ENCODE measurements around the gene CASR.
"Not testable (repeated sequence)": the region's sequence is repeated elsewhere in the genome, so short reads cannot be mapped to it uniquely, and the experiment has no call there.

CASR gene

GRCh38 chr3:122183521-122183892, at the start of gene CASR:
Gene CASR, plus strand, starts transcription at chr3:122183668. Its CDS starts 70,522 bp downstream, at chr3:122254190.
- DNase-seq = no peak

DNA sequence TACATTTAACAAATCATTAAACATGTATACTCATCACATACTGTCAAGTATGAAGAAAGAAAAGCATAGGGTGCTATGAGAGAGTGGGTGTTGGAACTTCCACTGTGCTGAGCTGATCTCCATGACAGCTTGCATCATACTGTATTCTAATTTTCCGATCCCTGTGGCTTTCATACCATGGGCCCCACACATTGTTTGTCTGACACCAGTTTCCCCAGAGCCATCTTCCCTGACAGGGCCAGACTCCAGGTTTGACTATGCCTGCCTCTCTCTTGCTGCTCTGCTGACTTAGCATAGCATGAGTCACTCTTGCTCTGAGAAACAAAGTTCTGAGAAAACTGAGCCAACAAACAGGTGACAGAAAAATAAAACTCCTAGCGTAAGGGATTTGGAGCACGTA, 37.0 kb upstream of the CASR start:
- no peak for DNase-seq

GRCh38 chr3:122148941-122149627, 34.4 kb upstream of the CASR start:
- DNase-seq = no peak

- no peak for DNase-seq
Observed at GRCh38 chr3:122151480-122151879, 32.0 kb upstream of the CASR start.

DNA sequence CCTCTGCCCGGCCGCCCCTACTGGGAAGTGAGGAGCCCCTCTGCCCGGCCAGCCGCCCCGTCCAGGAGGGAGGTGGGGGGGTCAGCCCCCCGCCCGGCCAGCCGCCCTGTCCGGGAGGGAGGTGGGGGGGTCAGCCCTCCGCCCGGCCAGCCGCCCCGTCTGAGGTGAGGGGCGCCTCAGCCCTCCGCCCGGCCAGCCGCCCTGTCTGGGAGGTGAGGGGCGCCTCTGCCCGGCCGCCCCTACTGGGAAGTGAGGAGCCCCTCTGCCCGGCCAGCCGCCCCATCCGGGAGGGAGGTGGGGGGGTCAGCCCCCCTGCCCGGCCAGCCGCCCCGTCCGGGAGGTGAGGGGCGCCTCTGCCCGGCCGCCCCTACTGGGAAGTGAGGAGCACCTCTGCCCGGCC, 18.5 kb upstream of the CASR start:
- not testable (repeated sequence) for DNase-seq

DNA sequence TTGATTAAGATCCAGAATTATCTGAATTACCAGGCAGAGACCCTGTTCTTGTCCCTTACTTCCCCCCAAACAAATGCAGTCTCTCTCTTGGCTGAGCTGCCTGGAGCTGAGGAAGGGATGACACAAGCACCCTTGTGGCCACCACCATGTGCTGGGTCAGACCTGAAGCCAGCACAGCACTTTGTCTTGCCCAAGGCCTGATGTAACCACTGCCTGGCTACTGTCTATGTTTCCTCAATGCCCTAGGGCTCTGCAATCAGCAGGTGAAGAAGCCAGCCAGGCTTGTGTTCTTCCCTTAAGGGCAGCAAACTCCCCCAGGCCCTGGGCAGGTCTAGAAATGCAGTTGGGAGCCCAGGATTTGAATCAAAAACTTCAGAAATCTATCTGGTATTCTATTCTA, 15.8 kb upstream of the CASR start:
- DNase-seq = no peak

DNA sequence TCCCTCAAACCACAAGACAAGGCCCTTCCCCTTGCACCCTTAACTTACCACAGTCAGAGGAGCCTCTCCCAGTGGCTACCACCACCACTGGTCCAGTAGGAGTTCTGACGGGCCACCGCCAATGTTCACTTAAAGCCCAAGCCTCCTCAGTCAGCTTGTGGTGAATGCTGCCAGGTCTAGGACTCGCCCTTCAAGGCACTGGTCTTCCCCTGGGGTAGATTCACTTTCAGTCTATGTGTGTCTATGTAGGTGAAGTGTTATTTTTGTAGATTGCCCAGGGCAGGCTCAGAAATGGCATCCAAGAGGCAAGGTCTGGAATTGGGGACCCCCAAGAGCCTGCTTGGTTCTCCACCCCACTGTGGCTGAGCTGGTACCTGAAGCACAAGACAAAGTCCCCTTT, 15.4 kb upstream of the CASR start:
- DNase-seq = no peak

DNA sequence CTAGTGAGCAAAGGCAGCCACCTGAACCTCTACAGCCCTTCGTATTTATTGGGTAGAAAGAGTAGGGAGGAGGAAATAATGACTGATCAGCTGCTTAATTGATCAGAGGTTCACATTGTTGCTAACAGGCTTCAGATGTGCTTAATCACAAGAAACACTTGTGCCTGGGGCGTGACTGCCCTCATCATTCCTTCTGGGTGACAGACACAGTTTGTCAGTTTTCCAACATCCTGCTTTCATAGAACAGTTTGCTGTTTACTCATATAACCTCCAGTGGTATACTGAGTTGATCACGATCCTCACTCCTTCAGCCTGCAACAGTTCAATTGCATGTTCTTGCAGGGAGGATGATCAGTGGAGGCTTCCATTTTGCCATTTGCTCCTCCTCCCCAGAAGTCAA, 13.6 kb upstream of the CASR start:
- DNase-seq = no peak

GRCh38 chr3:122171361-122171760, 12.1 kb upstream of the CASR start:
- not testable (repeated sequence) for DNase-seq

GRCh38 chr3:122178711-122179110, 4.8 kb upstream of the CASR start:
- DNase-seq = no peak

GRCh38 chr3:122183893-122184590, 574 bp downstream of the CASR start:
- DNase-seq = no peak

DNA sequence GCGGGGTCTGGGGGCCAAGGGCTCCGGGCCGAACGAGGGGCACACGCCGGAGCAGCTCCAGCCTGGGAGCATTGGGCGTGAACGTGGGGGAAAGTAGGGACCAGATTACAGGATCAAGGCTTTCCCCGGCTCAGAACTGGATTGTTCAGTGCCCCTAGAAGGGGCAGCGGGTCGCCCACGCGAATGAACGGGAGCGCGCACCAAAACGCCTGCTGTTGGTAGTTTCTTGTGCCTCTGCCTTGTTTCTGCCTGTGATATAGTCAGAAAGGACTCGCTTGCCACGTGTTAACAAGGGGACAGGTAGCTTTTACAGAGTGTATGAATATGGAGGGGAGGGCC, 1.1 kb downstream of the CASR start:
- DNase-seq = no peak

- peak; percentile 48 for DNase-seq
Observed at GRCh38 chr3:122186372-122186771, 2.9 kb downstream of the CASR start.

GRCh38 chr3:122188737-122189136, 5.3 kb downstream of the CASR start:
- DNase-seq = no peak

- DNase-seq = no peak
Observed at GRCh38 chr3:122189357-122189756, 5.9 kb downstream of the CASR start.

GRCh38 chr3:122190525-122190924, 7.1 kb downstream of the CASR start:
- DNase-seq = no peak

DNA sequence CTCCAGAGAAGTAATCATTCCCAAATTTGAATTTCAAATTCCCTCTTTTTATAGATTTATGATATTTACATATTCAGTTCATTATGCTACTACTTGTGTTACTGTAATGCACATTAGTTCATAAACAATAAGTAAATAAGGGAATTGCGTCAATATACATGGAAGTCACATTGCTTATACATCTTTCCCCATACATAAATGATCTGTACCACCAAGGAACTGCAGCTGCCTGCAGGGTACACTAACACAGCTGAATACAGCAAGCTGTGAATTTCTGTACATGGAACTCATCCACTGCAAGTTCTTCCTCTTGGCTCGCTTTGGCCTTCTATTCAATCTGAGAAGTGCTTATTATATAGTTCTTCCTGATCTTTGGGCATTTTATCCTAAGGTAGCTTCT, 15.5 kb downstream of the CASR start:
- DNase-seq = no peak

GRCh38 chr3:122199552-122199951, 16.1 kb downstream of the CASR start:
- DNase-seq = no peak

- peak; percentile 95 for DNase-seq
Observed at GRCh38 chr3:122200661-122201060, 17.2 kb downstream of the CASR start.

GRCh38 chr3:122201476-122201875, 18.0 kb downstream of the CASR start:
- DNase-seq = not testable (repeated sequence)

DNA sequence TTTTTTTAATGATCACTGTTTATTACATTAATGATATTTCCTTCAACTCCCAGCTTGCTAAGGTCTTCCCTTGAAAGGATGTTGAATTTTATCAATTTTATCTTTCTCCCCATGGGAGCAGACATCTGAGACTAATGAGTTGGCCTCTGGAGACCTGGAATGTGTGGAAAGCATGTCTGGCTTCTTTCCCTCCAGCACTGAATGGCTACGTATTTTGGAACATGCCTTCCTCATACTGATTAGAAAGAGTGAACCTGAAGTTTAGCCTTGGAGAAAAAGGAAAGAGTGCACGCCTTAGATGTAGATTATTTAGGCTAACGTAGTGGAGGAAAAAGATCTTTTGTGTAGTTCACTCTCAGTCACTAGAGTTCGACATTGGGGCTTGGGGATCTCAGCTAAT, 25.1 kb downstream of the CASR start:
- no peak for DNase-seq

DNA sequence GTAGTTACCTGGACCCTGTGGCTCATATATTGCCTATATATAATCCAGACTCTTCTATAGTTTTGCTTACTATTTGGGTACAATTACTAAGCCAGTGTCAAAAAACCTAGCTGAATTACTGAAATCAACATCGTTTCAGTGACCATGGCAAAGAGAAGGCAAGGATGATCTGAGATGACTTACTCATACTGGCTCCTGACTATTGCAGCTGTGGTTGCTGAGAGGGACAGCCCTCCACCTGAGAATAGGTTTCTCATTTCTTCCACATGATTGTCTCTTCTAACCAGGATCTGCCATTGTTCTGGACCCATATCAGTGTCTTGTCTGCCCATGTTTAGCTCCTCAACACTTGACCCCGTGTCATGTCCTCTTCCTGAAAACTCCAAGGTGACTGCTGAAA, 30.2 kb downstream of the CASR start:
- DNase-seq = no peak

- DNase-seq = no peak
Observed at GRCh38 chr3:122214711-122215110, 31.2 kb downstream of the CASR start.

GRCh38 chr3:122215592-122216298, 32.3 kb downstream of the CASR start:
- no peak for DNase-seq

Data from NCI-H1105 (cell line).